Measurements from ENCODE around the gene RELL2.
A peak's percentile ranks its signal among the peaks of the same experiment; 100 is the strongest.

DNA sequence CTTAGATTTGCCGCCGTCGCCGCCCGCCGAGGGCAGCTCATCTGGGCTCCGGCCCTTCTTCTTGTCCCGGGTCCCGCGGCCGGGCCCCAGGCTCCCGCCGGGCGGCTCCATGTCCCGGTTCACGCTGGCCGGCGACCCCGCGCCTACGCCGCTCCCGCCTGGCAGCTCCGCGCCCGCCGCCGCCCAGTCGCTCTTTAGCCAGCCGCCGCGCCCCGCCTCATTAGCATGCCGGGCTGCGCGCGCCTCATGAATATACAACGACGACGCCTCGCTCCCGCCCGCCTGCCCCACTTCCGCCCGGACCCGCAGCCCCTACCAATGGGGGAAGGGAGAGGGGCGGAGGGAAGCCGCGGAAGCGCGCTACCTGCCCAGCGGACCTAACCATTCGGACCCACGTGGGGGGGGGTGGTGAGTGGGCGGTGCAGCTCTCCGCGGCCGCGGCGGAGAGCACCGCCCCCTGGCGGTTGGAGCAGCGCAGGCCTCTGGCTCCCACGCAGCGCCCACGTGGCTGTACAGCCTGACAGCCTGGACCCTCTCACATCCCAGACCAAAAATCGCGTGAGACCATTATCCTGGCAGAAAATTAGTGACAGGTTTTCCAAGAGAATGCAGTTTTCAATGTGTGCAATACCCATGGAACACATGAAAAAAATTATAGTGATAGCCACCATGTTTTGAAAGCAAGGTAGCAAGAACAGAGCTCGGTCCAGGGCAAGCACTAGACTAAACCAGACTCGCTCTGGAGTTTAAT, 17.8 kb upstream of the RELL2 start, which contains the start of gene DIAPH1:
- TF ChIP-seq, protein P1, sequence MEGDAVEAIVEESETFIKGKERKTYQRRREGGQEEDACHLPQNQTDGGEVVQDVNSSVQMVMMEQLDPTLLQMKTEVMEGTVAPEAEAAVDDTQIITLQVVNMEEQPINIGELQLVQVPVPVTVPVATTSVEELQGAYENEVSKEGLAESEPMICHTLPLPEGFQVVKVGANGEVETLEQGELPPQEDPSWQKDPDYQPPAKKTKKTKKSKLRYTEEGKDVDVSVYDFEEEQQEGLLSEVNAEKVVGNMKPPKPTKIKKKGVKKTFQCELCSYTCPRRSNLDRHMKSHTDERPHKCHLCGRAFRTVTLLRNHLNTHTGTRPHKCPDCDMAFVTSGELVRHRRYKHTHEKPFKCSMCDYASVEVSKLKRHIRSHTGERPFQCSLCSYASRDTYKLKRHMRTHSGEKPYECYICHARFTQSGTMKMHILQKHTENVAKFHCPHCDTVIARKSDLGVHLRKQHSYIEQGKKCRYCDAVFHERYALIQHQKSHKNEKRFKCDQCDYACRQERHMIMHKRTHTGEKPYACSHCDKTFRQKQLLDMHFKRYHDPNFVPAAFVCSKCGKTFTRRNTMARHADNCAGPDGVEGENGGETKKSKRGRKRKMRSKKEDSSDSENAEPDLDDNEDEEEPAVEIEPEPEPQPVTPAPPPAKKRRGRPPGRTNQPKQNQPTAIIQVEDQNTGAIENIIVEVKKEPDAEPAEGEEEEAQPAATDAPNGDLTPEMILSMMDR (IDR thresholded peaks at IDR 0.05; ENCODE audit: poor library complexity) = peak; percentile 99
- no peak for TF ChIP-seq EZH2phosphoT487 (IDR thresholded peaks at IDR 0.05; ENCODE audit: low read depth, severe bottlenecking, unreplicated experiment)

Measured in hepatocyte (in vitro differentiated cells).